ENCODE data around the gene PHYHIPL. TPM values are rescaled to one million over a fixed set of nuclear protein-coding genes. Genes with fewer than 3 reads are reported as not detected.

The PHYHIPL gene
- total and polyA plus RNA-seq, 2 of the 8 experiments (the other 6 are each of a cell fraction or from before 2014, with no cell fraction given): 0.23 to 0.48 TPM

- TF ChIP-seq RNF2 (IDR thresholded peaks at IDR 0.05; ENCODE audit: borderline replicate concordance, low read depth, low read length, missing control alignments, poor library complexity, severe bottlenecking): no peak
- no peak for TF ChIP-seq CREB1 (IDR thresholded peaks at IDR 0.05)
- TF ChIP-seq EP300 (IDR thresholded peaks at IDR 0.05; ENCODE audit: borderline replicate concordance in 1 of 2, low read depth in 2 of 2, low read length in 2 of 2): no peak
Measured at GRCh38 chr10:59212301-59212798, 35.9 kb downstream of the PHYHIPL start (continued).
